Measurements from ENCODE around the gene SMG6.
"Not testable (repeated sequence)": the region's sequence is repeated elsewhere in the genome, so short reads cannot be mapped to it uniquely, and the experiment has no call there.

Gene SMG6

GRCh38 chr17:2178798-2179501 lies 124.6 kb downstream of the SMG6 start:
- DNase-seq (ENCODE audit: low read depth in 2 of 2), result no peak

GRCh38 chr17:2177235-2177811 lies 126.3 kb downstream of the SMG6 start:
- DNase-seq (ENCODE audit: low read depth in 2 of 2), result no peak

- no peak for DNase-seq (ENCODE audit: low read depth in 2 of 2)
These were observed 127.0 kb downstream of the SMG6 start for GRCh38 chr17:2176499-2177169.

- no peak for DNase-seq (ENCODE audit: low read depth in 2 of 2)
These were observed 128.3 kb downstream of the SMG6 start for GRCh38 chr17:2175294-2175628.

- no peak for DNase-seq (ENCODE audit: low read depth in 2 of 2)
These were observed 128.9 kb downstream of the SMG6 start for GRCh38 chr17:2174468-2175293.

GRCh38 chr17:2174014-2174413 lies 129.6 kb downstream of the SMG6 start:
- DNase-seq (ENCODE audit: low read depth in 2 of 2), result no peak

- no peak for DNase-seq (ENCODE audit: low read depth in 2 of 2)
These were observed 130.6 kb downstream of the SMG6 start for GRCh38 chr17:2172999-2173398.

- DNase-seq (ENCODE audit: low read depth in 2 of 2), result no peak
These were observed 131.3 kb downstream of the SMG6 start for GRCh38 chr17:2172077-2172851.

GRCh38 chr17:2171702-2172076 lies 131.9 kb downstream of the SMG6 start:
- DNase-seq (ENCODE audit: low read depth in 2 of 2), result no peak

GRCh38 chr17:2170023-2170422 lies 133.6 kb downstream of the SMG6 start:
- DNase-seq (ENCODE audit: low read depth in 2 of 2), result peak; percentile 7 to 18

- DNase-seq (ENCODE audit: low read depth in 2 of 2), result not testable (repeated sequence)
These were observed 137.9 kb downstream of the SMG6 start for GRCh38 chr17:2165723-2166122.

- DNase-seq (ENCODE audit: low read depth in 2 of 2), result no peak
These were observed 145.2 kb downstream of the SMG6 start for GRCh38 chr17:2158396-2158780.

GRCh38 chr17:2157675-2158395 lies 145.8 kb downstream of the SMG6 start:
- DNase-seq (ENCODE audit: low read depth in 2 of 2), result no peak

- no peak for DNase-seq (ENCODE audit: low read depth in 2 of 2)
These were observed 146.5 kb downstream of the SMG6 start for GRCh38 chr17:2157081-2157480.

GRCh38 chr17:2156666-2157065 lies 146.9 kb downstream of the SMG6 start:
- no peak for DNase-seq (ENCODE audit: low read depth in 2 of 2)

GRCh38 chr17:2155573-2155972 lies 148.0 kb downstream of the SMG6 start:
- no peak for DNase-seq (ENCODE audit: low read depth in 2 of 2)

GRCh38 chr17:2151358-2152033 lies 152.1 kb downstream of the SMG6 start:
- no peak for DNase-seq (ENCODE audit: low read depth in 2 of 2)

GRCh38 chr17:2150806-2151205 lies 152.8 kb downstream of the SMG6 start:
- no peak for DNase-seq (ENCODE audit: low read depth in 2 of 2)

GRCh38 chr17:2149934-2150333 lies 153.7 kb downstream of the SMG6 start:
- DNase-seq (ENCODE audit: low read depth in 2 of 2), result no peak

- no peak for DNase-seq (ENCODE audit: low read depth in 2 of 2)
These were observed 157.3 kb downstream of the SMG6 start for GRCh38 chr17:2146132-2146871.
